Left kidney (tissue), 8 donors: ENCODE measurements around the gene RCC1. TPM values are rescaled to one million over a fixed set of nuclear protein-coding genes. Genes with fewer than 3 reads are reported as not detected.
"Not testable (repeated sequence)": the region's sequence is repeated elsewhere in the genome, so short reads cannot be mapped to it uniquely, and the experiment has no call there.

Experiments
- DNase-seq: peaks from one replicate; pipeline ENCODE4 v3.0.0-alpha.2; 2013
- long read RNA-seq, 8 donors: transcript quantifications; one replicate each; lab custom pipeline, GENCODE V29; 2026
- polyA plus RNA-seq: library from polyadenylated mRNA; unstranded; fragments of 120-200 nt; gene quantifications from one replicate; pipeline ENCODE4 v1.2.1, GENCODE V29; 2013; ENCODE audit not compliant: insufficient read length

The RCC1 gene
- 41.3 TPM for polyA plus RNA-seq
- long read RNA-seq, donor 1, transcript RCC1-202 (10 exons, 2,424 nt), result major isoform, 5 of 6 reads
- long read RNA-seq, donor 1, partial matches to known transcripts, result 0 of 6 reads
- long read RNA-seq, donor 1, other reads (novel, unspliced or antisense), result 0 of 6 reads
- long read RNA-seq, donor 2, partial matches to known transcripts, result 12 of 15 reads
- long read RNA-seq, donor 2, other reads (novel, unspliced or antisense), result 0 of 15 reads
- long read RNA-seq, donor 3, partial matches to known transcripts, result 5 of 12 reads
- long read RNA-seq, donor 3, other reads (novel, unspliced or antisense), result 6 of 12 reads
- long read RNA-seq, donor 4, partial matches to known transcripts, result 0 of 1 reads
- long read RNA-seq, donor 4, other reads (novel, unspliced or antisense), result 0 of 1 reads
- long read RNA-seq, donor 5, transcript RCC1-202 (10 exons, 2,424 nt), result major isoform, 11 of 11 reads
- long read RNA-seq, donor 5, partial matches to known transcripts, result 0 of 11 reads
- long read RNA-seq, donor 5, other reads (novel, unspliced or antisense), result 0 of 11 reads
- long read RNA-seq, donor 6, transcript RCC1-202 (10 exons, 2,424 nt), result major isoform, 5 of 5 reads
- long read RNA-seq, donor 6, partial matches to known transcripts, result 0 of 5 reads
- long read RNA-seq, donor 6, other reads (novel, unspliced or antisense), result 0 of 5 reads
- long read RNA-seq, donor 7, transcript RCC1-202 (10 exons, 2,424 nt), result major isoform, 13 of 18 reads
- long read RNA-seq, donor 7, partial matches to known transcripts, result 5 of 18 reads
- long read RNA-seq, donor 7, other reads (novel, unspliced or antisense), result 0 of 18 reads
- long read RNA-seq, donor 8, partial matches to known transcripts, result 0 of 2 reads
- long read RNA-seq, donor 8, other reads (novel, unspliced or antisense), result 0 of 2 reads

DNA sequence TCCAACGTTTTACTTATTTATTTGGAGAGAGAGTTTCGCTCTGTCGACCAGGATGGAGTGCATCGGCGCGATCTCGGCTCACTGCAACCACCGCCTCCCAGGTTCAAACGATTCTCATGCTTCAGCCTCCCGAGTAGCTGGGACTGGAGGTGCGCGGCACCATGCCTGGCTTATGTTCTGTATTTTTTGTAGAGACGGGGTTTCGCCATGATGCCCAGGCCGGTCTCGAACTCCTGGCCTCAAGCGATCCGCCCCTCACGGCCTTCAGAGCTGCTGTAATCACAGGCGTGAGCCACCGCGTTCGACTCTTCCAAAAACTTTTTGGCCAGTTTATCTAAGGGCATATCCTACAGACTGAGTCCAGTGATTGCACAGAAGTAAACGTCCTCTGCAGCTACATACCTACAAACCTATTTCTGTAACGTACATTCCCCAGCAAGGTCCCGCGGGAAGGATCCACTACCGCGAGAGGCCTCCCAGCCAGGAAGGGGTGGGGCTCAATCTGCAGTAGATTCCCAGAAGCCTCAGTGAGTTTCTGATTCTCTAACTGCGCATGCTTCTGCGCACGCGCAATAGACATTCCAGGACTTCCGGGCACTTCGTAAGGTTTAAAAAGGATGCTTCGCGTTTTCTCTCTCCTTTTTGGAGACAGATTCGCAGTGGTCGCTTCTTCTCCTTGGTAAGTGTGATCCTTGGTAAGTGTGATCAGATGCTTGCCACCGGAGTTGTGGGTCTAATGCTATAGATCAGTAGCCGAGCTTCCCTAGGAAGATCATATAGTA lies at the start of gene RCC1:
TSS of gene RCC1 (plus strand) at position 638 of the 782 bp plus-strand sequence. CDS start 23,824 bp downstream, outside the sequence.
- DNase-seq, result peak; percentile 99

DNA sequence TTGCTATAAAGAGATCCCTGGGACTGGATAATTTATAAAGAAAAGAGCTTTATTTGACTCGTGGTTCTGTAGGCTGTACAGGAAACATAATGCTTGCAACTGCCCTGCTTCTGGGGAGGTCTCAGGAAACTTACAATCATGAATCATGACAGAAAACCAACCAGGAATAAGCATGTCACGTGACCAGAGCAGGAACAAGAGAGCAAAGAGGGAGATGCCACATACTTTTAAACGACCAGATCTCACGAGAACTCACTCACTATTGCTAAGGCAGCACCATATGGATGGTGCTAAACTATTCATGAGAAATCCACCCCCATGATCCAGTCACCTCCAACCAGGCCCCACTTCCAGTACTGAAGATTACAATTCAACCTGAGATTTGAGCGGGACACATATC lies 49.8 kb upstream of the RCC1 start:
- DNase-seq, result no peak

GRCh38 chr1:28457678-28458077 lies 48.2 kb upstream of the RCC1 start:
- DNase-seq, result no peak

- DNase-seq, result no peak
These were observed 47.3 kb upstream of the RCC1 start for GRCh38 chr1:28458237-28459228.

DNA sequence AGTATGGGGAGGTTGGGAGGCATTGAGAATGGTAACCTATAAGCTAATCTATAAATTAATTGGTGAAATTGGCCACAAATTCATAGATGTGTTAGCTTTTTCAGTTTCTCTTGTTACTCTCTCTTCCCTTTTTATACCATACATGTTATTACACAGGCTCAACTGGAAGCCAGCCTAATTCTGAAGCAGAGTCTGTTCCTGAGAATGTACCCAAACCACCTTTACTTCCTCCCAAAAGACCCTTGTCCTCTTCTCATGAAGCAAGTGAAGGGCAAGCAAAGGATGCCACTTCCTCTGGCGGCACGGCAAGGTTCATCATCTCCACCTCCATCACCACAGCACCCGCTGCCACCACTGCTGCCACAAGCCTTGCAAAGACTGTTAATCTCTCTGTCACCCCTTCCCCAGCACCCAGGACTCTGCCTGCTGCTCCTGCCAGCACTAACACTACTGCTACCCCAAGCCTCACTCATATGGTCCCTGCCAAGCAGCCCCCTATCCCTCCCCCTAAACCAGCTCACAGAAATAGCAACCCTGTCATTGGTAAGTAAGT lies 39.5 kb upstream of the RCC1 start:
- DNase-seq, result no peak

- DNase-seq, result no peak
These were observed 35.7 kb upstream of the RCC1 start for GRCh38 chr1:28470146-28470545.

- DNase-seq, result not testable (repeated sequence)
These were observed 26.3 kb upstream of the RCC1 start for GRCh38 chr1:28479497-28479896.

GRCh38 chr1:28480308-28480707 lies 25.5 kb upstream of the RCC1 start:
- DNase-seq, result peak; percentile 44

GRCh38 chr1:28482138-28482537 lies 23.7 kb upstream of the RCC1 start:
- no peak for DNase-seq

DNA sequence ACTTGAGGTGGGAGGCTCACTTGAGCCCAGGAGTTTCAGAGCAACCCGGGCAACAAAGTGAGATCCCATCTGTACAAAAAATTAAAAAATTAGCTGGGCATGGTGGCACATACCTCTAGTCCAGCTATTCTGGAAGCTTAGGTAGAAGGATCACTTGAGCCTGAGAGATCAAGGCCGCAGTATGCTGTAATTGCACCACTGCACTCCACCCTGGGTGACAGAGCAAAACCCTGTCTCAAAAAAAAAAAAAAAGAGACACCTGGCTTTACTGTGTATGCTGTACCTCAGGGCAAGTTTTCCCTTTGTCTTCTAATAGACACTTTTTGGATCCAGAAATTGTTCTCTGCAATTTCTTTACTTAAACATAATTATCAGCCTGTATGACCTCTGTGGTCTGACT lies 23.1 kb upstream of the RCC1 start:
- DNase-seq, result no peak

GRCh38 chr1:28494737-28495136 lies 11.1 kb upstream of the RCC1 start:
- no peak for DNase-seq

GRCh38 chr1:28499553-28499952 lies 6.3 kb upstream of the RCC1 start:
- DNase-seq, result no peak

DNA sequence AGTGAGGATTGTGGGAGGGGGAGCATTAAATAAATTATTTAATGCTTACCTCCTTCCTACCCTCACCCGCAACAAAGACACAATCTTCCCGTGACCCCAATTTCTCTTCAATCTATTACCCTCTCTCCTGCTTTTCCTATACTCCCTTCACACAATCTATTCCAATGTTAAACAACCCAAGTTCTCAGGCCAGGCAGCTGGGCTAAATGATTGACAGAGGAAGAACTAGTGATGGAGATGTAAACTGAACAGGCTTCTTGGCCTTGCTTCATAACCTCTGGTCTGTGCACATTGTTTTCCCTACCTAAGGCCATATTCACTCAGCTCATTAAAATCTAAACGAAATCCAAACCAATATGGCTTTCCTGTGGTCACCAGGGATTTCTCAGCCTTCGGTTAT lies 3.9 kb upstream of the RCC1 start:
- DNase-seq, result no peak

- no peak for DNase-seq
These were observed 2.7 kb upstream of the RCC1 start for GRCh38 chr1:28503117-28503516.

- DNase-seq, result no peak
These were observed 1.0 kb downstream of the RCC1 start for GRCh38 chr1:28506907-28507246.

- no peak for DNase-seq
These were observed 1.4 kb downstream of the RCC1 start for GRCh38 chr1:28507247-28507645.

DNA sequence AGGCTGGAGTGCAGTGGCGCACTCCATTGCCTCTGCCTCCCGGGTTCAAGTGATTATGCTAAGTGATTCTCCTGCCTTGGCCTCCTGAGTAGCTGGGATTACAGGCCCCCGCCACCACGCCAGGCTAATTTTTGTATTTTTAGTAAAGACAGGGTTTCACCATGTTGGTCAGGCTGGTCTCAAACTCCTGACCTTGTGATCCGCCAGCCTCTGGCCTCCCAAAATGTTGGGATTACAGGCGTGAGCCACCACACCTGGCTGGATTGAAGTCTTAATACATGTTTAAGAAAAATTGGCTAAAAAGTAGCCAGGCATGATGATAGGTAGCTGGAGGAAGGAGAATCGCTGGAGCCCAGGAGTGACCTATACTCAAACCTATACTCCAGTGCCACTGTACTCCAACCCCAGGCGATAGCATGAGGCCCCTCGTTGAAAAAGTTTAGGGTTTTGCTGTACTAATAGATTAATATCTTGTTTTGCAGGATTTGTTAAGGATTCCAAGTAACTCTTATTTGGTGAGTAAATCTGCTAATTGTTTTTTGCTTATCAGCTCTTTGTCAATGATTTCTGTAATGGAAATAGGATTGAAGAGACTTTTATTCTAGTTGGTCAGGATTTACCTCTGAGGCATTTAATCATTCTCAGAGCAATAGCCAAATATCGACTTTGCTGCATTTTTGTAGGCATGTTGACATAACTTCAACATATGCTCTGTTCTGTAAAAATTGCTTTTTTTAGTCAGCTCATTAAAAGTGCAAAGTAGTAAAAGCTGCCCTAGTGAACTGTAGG lies 2.0 kb downstream of the RCC1 start:
- DNase-seq, result no peak

GRCh38 chr1:28508435-28508754 lies 2.6 kb downstream of the RCC1 start:
- DNase-seq, result no peak

DNA sequence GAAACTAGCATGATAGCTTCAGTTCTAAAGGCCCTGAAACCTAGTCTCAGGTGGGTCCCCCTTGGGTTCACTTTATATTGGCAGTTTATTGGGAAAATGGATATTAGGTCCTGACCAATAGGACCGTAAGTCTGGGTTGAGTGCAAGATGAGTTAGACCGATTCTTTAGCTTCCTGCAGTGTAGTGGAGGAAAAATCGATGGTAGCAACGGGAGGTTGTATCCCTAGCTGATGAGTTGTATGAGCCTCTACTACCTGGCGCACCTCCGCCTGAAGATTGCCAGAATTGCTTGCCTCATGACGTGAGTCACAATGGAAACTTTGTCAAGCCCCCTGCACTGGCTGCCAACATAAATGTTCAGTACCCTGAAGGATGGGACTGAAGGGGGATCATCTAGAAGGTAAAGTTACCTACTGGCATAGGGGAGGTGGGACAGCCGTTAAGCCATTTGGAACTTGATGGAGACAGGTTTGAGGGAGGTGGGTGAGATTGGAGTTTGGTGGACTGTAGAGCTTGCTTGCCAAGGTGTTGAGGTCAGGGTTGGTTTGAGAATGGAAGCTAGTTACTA lies 3.9 kb downstream of the RCC1 start:
- no peak for DNase-seq
